GM12801 (cell line): ENCODE measurements around the gene ARHGEF7.

Experiments
- TF ChIP-seq, protein P1 (sequence below): IDR thresholded peaks from one replicate; pipeline ENCODE4 v1.5.1; 2011; ENCODE audit warnings: control low read depth; ENCODE audit not compliant: insufficient read length; ENCODE audit errors: extremely low read depth

The ARHGEF7 gene

DNA sequence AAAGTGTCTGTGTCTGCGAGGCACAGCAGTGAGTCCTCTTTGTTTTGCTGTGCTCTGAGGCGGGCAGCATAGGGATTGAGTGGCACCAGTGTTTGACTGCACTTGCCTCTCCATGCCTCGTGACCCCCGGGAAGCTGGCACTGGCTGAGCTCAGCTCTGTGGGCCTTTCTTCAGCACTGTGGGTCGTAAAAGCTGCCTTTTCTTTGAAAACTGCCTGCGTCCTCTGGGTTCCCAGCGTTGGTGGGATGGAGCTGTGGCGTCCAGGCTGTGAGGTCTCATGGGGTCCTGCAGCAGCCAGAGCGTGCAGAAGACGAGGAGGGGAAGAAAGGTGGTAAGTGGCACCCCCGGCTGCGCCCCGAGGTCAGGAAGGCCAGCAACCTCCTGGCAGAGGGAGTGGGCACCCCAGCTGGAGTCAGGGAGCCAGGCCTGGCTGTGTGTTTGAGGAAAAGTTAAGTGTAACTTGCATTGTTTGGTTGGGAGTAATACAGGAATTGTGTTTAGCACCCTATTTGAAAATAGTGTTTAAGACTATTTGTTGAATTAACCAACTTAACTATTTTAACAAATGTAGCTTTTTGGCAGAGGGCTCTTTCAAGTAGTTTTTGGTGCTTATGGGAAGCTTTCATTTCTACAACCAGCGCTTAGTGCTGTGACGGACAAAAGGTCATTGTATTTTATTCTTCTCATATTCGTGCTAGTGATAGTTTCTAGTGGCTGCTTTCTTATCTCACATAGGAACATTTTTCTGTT, 126.1 kb downstream of the ARHGEF7 start:
- TF ChIP-seq, protein P1, sequence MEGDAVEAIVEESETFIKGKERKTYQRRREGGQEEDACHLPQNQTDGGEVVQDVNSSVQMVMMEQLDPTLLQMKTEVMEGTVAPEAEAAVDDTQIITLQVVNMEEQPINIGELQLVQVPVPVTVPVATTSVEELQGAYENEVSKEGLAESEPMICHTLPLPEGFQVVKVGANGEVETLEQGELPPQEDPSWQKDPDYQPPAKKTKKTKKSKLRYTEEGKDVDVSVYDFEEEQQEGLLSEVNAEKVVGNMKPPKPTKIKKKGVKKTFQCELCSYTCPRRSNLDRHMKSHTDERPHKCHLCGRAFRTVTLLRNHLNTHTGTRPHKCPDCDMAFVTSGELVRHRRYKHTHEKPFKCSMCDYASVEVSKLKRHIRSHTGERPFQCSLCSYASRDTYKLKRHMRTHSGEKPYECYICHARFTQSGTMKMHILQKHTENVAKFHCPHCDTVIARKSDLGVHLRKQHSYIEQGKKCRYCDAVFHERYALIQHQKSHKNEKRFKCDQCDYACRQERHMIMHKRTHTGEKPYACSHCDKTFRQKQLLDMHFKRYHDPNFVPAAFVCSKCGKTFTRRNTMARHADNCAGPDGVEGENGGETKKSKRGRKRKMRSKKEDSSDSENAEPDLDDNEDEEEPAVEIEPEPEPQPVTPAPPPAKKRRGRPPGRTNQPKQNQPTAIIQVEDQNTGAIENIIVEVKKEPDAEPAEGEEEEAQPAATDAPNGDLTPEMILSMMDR, result no peak

DNA sequence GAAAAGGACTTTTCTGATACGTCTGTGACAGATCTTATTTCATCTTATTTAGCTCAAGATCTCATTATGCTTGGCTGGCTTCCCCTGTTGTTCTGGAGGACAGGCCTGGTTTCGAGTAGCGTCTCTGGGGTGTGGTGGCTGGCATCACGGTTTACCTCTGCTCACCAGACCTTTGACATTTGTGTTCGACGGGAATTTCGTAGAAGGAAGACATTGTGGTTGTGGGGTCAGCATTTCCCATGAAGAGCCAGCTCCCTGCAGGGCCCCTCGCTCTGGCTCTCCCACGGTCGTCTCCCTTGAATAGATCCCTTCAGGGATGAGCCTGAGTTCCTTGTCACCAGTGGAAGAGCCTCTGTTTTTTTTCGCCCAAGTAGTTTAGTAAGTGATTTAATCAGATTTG, 126.8 kb downstream of the ARHGEF7 start:
- TF ChIP-seq, protein P1, result no peak

DNA sequence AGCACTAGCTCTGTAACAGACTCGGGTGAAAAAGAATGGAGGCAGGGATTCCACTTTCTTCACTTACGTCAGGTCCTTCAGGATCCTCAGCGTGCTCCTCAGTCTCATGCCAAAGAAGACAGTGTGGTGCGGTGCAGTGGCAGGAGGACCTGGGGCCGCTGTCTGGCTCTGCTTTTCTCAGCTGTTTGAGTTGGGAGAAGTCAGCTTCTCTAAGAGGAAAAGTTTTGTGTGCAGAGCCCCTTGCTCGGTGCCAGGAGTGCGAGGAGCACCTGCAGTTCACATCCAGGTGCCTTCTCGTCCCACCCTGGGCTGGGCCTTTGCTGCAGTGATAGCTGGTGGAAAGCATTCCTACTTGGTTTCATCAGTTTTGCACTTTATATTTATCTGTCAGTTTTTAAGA, 127.5 kb downstream of the ARHGEF7 start:
- TF ChIP-seq, protein P1, result no peak

DNA sequence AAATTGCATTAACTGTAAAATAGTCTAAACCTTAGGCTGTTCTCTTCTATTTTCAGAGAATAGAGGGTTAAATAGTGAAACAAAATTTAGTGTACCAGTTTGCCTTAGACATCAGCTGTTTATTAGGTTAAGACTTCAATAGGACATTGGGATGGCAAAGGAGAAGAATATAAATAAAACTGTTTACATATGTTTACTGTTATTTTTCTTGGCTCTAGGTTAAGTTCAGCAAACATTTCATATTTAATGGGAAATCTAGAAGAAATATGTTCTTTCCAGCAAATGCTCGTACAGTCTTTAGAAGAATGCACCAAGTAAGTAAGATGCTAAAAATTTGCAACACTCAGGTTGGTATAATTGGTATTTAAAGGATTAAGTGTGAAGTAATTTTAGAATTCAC, 128.9 kb downstream of the ARHGEF7 start:
- TF ChIP-seq, protein P1, result no peak

DNA sequence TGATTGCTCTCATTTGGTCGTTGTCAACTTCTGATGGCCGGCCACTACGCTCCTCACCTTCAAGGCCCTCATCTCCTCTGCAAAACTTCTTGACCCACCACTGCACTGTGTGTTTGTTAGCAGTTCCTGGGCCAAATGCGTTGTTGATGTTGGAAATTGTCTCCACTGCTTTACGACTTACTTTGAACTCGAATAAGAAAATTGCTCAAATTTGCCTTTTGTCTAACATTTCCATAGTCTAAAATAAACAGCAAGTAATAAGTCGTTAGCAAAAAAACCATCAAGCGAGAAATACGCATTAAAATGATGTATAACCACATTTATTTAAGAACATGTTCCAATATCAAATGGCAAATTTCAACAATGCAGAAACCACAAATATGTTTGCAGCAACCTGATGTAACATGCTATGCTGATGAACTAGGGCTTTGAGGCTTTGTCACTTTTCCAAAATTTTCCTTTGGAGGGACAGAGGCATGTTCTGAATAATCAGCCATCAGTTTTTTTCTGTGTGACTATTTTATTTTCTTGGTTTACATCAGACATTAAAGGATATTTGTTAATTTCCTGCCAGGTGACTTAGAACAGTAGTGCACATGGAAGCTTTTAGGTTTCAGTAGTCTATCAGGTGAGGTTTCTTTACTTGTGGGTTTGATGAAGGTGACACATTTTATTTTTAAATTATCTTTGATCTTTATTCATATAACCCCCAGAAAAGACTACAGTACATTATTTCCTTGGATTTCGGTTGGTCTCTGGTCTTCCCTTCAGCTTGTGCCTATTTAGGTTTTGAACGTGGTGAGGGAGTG, 130.7 kb downstream of the ARHGEF7 start:
- TF ChIP-seq, protein P1, result no peak

DNA sequence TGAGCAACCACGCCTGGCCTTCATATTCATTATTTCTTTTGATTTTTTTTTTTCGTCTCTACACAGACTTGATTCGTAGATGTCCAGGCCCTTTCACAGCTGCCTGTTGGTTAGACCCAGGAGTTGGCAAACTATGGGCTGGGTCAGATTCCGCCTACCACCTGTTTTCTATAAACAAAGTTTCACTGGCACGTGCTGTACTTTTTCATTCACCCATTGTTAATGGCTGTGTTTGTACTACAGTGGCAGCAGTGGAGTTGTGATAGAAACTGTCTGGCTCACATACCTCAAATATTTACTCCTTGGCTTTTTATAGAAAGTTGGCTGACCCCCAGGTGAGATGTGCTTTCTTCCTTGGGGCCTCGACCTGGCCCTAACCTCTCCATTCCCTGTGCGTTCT, 132.4 kb downstream of the ARHGEF7 start:
- TF ChIP-seq, protein P1, result no peak

DNA sequence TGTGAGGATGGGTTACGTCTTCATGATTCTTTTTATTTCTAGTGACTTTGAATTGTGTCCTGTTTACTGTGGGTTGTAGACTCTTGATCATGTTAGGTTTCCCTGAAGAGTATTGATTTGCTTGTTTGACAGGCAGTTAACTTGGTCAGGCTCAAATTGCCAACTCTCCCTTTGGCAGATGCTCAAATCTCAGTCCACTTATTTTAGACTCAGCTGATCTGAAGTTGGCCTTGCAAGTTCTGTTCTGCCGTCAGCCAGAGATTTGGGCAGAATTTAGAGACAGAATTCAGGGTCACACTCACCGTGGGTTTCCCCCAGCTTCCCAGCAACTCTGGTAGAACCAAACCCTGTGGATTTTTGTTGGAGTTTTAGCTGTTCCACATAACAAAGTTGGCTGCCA, 133.7 kb downstream of the ARHGEF7 start:
- TF ChIP-seq, protein P1, result no peak
